LNCaP clone FGC (cell line): ENCODE results near the gene PLA2G4B.

ENCODE experiments used
- DNase-seq: peaks from one replicate; pipeline ENCODE4 v3.0.0-alpha.2; 2011; ENCODE audit warnings: low read depth
- H3K4me3 ChIP-seq: 2 replicates; pipeline ENCODE4 v1.5.1; 2011; ENCODE audit warnings: mild to moderate bottlenecking, low read depth, low read length, control low read depth
- TF ChIP-seq, protein P1 (sequence below): IDR thresholded peaks from 2 replicates; pipeline ENCODE4 v1.5.1; 2012; ENCODE audit warnings: mild to moderate bottlenecking; ENCODE audit not compliant: control insufficient read depth, insufficient read depth; ENCODE audit errors: extremely low read depth

Gene PLA2G4B

DNA sequence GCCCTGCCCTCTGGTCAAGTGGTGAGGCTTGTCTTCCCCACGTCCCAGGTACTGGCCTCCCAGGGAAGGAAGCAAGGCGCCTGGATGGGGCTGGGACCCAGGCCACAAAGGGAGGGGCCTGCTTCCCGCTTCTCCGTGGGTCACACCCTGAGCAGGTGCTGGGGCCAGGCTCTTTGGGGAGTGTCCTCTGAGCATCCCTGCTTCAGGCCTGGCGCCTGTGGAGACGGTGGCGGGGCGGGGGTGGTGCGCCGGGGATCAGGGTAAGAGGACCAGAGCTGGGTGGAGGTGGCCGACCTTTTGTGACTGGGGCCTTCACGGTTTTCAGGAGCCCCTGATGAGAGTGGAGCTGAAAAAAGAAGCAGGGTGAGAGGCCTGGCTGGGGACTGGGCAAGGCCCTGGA is 3.6 kb downstream of the PLA2G4B start:
- TF ChIP-seq, protein P1, sequence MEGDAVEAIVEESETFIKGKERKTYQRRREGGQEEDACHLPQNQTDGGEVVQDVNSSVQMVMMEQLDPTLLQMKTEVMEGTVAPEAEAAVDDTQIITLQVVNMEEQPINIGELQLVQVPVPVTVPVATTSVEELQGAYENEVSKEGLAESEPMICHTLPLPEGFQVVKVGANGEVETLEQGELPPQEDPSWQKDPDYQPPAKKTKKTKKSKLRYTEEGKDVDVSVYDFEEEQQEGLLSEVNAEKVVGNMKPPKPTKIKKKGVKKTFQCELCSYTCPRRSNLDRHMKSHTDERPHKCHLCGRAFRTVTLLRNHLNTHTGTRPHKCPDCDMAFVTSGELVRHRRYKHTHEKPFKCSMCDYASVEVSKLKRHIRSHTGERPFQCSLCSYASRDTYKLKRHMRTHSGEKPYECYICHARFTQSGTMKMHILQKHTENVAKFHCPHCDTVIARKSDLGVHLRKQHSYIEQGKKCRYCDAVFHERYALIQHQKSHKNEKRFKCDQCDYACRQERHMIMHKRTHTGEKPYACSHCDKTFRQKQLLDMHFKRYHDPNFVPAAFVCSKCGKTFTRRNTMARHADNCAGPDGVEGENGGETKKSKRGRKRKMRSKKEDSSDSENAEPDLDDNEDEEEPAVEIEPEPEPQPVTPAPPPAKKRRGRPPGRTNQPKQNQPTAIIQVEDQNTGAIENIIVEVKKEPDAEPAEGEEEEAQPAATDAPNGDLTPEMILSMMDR: no peak
- H3K4me3 ChIP-seq: no peak overlapping the region
- DNase-seq: no peak

DNA sequence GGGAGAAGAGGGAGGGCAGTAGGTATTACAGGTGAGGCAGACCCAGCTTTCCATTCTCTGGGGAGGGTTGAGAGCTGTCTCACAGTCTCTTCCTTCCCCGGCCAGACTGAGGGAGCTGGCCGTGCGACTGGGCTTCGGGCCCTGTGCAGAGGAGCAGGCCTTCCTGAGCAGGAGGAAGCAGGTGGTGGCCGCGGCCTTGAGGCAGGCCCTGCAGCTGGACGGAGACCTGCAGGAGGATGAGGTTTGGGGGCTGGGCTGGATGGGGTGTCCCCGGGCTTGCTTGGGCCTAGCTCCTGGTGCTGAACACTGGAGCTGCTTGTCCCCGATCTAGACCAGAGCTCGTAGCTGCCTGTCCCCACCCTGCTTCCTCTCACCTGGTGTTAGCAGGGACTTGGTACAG is 4.9 kb downstream of the PLA2G4B start:
- TF ChIP-seq, protein P1: no peak
- H3K4me3 ChIP-seq: no peak overlapping the region
- DNase-seq: no peak

DNA sequence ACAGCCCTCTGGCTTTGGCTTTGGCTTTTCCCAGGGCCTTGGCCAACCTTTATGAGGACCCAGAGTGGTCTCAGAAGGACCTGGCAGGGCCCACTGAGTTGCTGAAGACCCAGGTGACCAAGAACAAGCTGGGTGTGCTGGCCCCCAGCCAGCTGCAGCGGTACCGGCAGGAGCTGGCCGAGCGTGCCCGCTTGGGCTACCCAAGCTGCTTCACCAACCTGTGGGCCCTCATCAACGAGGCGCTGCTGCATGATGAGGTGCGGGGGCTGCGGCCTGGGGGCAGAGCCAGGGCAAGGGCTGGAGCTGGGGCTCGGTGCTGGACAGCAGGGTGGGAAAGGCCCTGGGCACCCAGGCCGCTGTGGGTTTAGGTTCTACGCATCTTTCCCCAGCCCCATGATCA is 6.2 kb downstream of the PLA2G4B start:
- no peak overlapping the region for H3K4me3 ChIP-seq
- TF ChIP-seq, protein P1: no peak
- DNase-seq: no peak

- no peak overlapping the region for H3K4me3 ChIP-seq
- TF ChIP-seq, protein P1: no peak
- no peak for DNase-seq
Observed at GRCh38 chr15:41847206-41847605, 8.6 kb downstream of the PLA2G4B start.

GRCh38 chr15:41847981-41848380 is 9.3 kb downstream of the PLA2G4B start:
- no peak for DNase-seq
- TF ChIP-seq, protein P1: no peak
- no peak overlapping the region for H3K4me3 ChIP-seq

GRCh38 chr15:41848631-41849030 is 10.0 kb downstream of the PLA2G4B start:
- TF ChIP-seq, protein P1: no peak
- no peak for DNase-seq
- no peak overlapping the region for H3K4me3 ChIP-seq

- no peak overlapping the region for H3K4me3 ChIP-seq
- TF ChIP-seq, protein P1: no peak
- no peak for DNase-seq
Observed at GRCh38 chr15:41849204-41849603, 10.6 kb downstream of the PLA2G4B start.
